Gastrocnemius medialis (tissue), 4 donors: ENCODE measurements around the gene SLC22A31. TPM values are rescaled to one million over a fixed set of nuclear protein-coding genes. Genes with fewer than 3 reads are reported as not detected.
A peak's percentile ranks its signal among the peaks of the same experiment; 100 is the strongest.
"Not testable (repeated sequence)": the region's sequence is repeated elsewhere in the genome, so short reads cannot be mapped to it uniquely, and the experiment has no call there.

Source experiments
- ATAC-seq, 2 donors: fragments of 150-250 bp; one replicate each; pipeline ENCODE4 v1.9.1; 2016
- DNase-seq, 2 donors: peaks; one replicate each; pipeline ENCODE4 v3.0.0-alpha.2; 2019
- H3K27ac ChIP-seq, 4 donors: fragments of 200-600 bp; sonication (generic); 1 replicate in 1 of 4; 2 replicates in 3 of 4; pipeline ENCODE4 v1.5.1; 2016 to 2018; ENCODE audit warnings: mild to moderate bottlenecking in 2 of 4, moderate library complexity in 1 of 4
- H3K27me3 ChIP-seq, 3 donors: fragments of 200-600 bp; sonication (generic) in 2 of 3; 1 replicate in 1 of 3; 2 replicates in 2 of 3; pipeline versions ENCODE4 v1.5.1 to v1.6.0; 2016 to 2019; ENCODE audit warnings: mild to moderate bottlenecking in 1 of 3, moderate library complexity in 1 of 3
- H3K36me3 ChIP-seq, 2 donors: fragments of 200-600 bp; sonication (generic) in 1 of 2; one replicate each; pipeline ENCODE4 v1.5.1; 2017 to 2018
- H3K4me1 ChIP-seq, 2 donors: fragments of 200-600 bp; sonication (generic) in 1 of 2; one replicate each; pipeline ENCODE4 v1.5.1; 2016 to 2017; ENCODE audit warnings: mild to moderate bottlenecking in 2 of 2
- H3K4me3 ChIP-seq, 4 donors: fragments of 200-600 bp; sonication (generic) in 3 of 4; 1 replicate in 1 of 4; 2 replicates in 3 of 4; pipeline ENCODE4 v1.5.1; 2016 to 2019; ENCODE audit warnings: mild to moderate bottlenecking in 2 of 4
- H3K9me3 ChIP-seq, 3 donors: fragments of 200-600 bp; sonication (generic) in 2 of 3; 1 replicate in 1 of 3; 2 replicates in 2 of 3; pipeline ENCODE4 v1.5.1; 2016 to 2019
- CTCF ChIP-seq, 5 experiments: fragments of 450-650 bp in 3 of 5; fragments of 200-600 bp in 2 of 5; sonication (generic) in 2 of 5; IDR thresholded peaks in 4 of 5; conservative IDR thresholded peaks in 1 of 5; 1 replicate in 4 of 5; 2 replicates in 1 of 5; pipeline ENCODE4 v1.5.1; 2016 to 2019; ENCODE audit warnings: antibody characterized with exemption in 5 of 5, mild to moderate bottlenecking in 3 of 5, moderate library complexity in 3 of 5
- POLR2A ChIP-seq, 2 donors: fragments of 450-650 bp; IDR thresholded peaks; one replicate each; pipeline ENCODE4 v1.6.1; 2017; ENCODE audit warnings: antibody characterized with exemption in 2 of 2, mild to moderate bottlenecking in 2 of 2, moderate library complexity in 2 of 2
- in situ Hi-C, 4 donors: fragments of 200-750 bp; cut with MboI; loops; one replicate each; pipeline versions ENCODE4 v1.15.0 to v1.8.0; 2017; ENCODE audit warnings: low sequenced_read_pairs in 4 of 4
- intact Hi-C: fragments of 100-400 bp; cut with DNase I; formaldehyde crosslinking; loops from one replicate; pipeline ENCODE4 v1.15.1; 2023; ENCODE audit warnings: low total_unique reads
- total RNA-seq, 4 donors: library from RNA; depleted of rRNA; stranded (reverse); fragments of >200 nt; gene quantifications; one replicate each; pipeline versions ENCODE4 v1.1.0 to v1.2.3, GENCODE V29; 2016

SLC22A31 gene
- not detected for total RNA-seq

- in situ Hi-C loops (loop anchor here in 2 of 4 donors (25.0 kb wide), 2 partner anchors 338 to 463 kb away; partner anchors contain the start of genes GALNS (in 1 of the 2), PABPN1L (in 1 of the 2) and TRAPPC2L (in 1 of the 2)), intact Hi-C loops (loop anchor here (2.0 kb wide), 1 partner anchor 29 kb away; the partner anchor contains the start of gene CDH15)
- no peaks in the 10 kb centered on the region for H3K36me3 ChIP-seq
- no peaks in the 10 kb centered on the region for H3K4me1 ChIP-seq
- H3K4me3 ChIP-seq = peak within 1 kb of the TSS in 2 of 4 donors; percentile 28 to 35
- ATAC-seq (no peak), DNase-seq (no peak)
- no peaks in the 10 kb centered on the region for H3K9me3 ChIP-seq
- peaks cover 63 to 68% (median 65%) of the 10 kb centered on the region in 3 donors for H3K27me3 ChIP-seq
- no peak for TF ChIP-seq CTCF (IDR thresholded peaks at IDR 0.05 in 4 of 5, conservative IDR thresholded peaks at IDR 0.05 in 1 of 5)
- TF ChIP-seq POLR2A (IDR thresholded peaks at IDR 0.05) = no peak
- no peak within 1 kb of the TSS for H3K27ac ChIP-seq
Observed at GRCh38 chr16:89200124-89200849, at the start of gene SLC22A31. TSS of gene SLC22A31 (minus strand) at chr16:89200537. CDS start at chr16:89200501, 36 bp downstream.

- H3K9me3 ChIP-seq = no peaks in the 10 kb centered on the region
Observed at GRCh38 chr16:89248196-89248982, 48.1 kb upstream of the SLC22A31 start.

GRCh38 chr16:89247734-89248075 is 47.4 kb upstream of the SLC22A31 start:
- H3K27ac ChIP-seq, H3K4me1 ChIP-seq, DNase-seq, H3K9me3 ChIP-seq, H3K36me3 ChIP-seq: not testable (repeated sequence)
- intact Hi-C loops (loop anchor here (10.0 kb wide), 2 partner anchors 407 to 1293 kb away; partner anchors contain the start of genes BANP, CHMP1A and SPATA33), in situ Hi-C loops (loop anchor here in 1 of 4 donors (25.0 kb wide), 1 partner anchor 265 kb away; the partner anchor contains the start of gene SPG7)
- H3K4me3 ChIP-seq = peak overlapping the region; percentile 32 to 56 (median 44)
- peaks cover 9 to 16% (median 11%) of the 10 kb centered on the region in 3 donors for H3K27me3 ChIP-seq
- ATAC-seq = peak; percentile 64 to 74

More at GRCh38 chr16:89248196-89248982, 48.1 kb upstream of the SLC22A31 start:
- Histone ChIP-seq H3K4me1 (peaks cover 3 to 7% of the 10 kb centered on the region in 2 donors), H3K36me3 (no peaks in the 10 kb centered on the region), H3K27me3 (peaks cover 9 to 16% (median 11%) of the 10 kb centered on the region in 3 donors), H3K4me3 (peak overlapping the region; percentile 32 to 56 (median 44)), H3K27ac (no peak overlapping the region)
- DNase-seq (no peak), ATAC-seq (no peak)
- intact Hi-C loops = loop anchor here (10.0 kb wide), 2 partner anchors 406 to 1294 kb away; partner anchors contain the start of genes BANP, CHMP1A and SPATA33
- TF ChIP-seq CTCF (IDR thresholded peaks at IDR 0.05 in 4 of 5, conservative IDR thresholded peaks at IDR 0.05 in 1 of 5) = no peak
- no peak for TF ChIP-seq POLR2A (IDR thresholded peaks at IDR 0.05)
- in situ Hi-C loops = loop anchor here in 1 of 4 donors (25.0 kb wide), 1 partner anchor 264 kb away; the partner anchor contains the start of gene SPG7

GRCh38 chr16:89246903-89247733 is 46.8 kb upstream of the SLC22A31 start:
- intact Hi-C loops (loop anchor here (10.0 kb wide), 2 partner anchors 408 to 1292 kb away; partner anchors contain the start of genes BANP, CHMP1A and SPATA33), in situ Hi-C loops (loop anchor here in 1 of 4 donors (25.0 kb wide), 1 partner anchor 265 kb away; the partner anchor contains the start of gene SPG7)
- Histone ChIP-seq H3K36me3 (no peaks in the 10 kb centered on the region), H3K9me3 (no peaks in the 10 kb centered on the region), H3K4me1 (peaks cover 3 to 9% of the 10 kb centered on the region in 2 donors), H3K4me3 (peak overlapping the region; percentile 44 to 77 (median 52)), H3K27ac (no peak overlapping the region), H3K27me3 (peaks cover 9 to 16% (median 11%) of the 10 kb centered on the region in 3 donors)
- no peak for TF ChIP-seq CTCF (IDR thresholded peaks at IDR 0.05 in 4 of 5, conservative IDR thresholded peaks at IDR 0.05 in 1 of 5)
- no peak for TF ChIP-seq POLR2A (IDR thresholded peaks at IDR 0.05)
- DNase-seq (peak; percentile 78 to 81), ATAC-seq (peak; percentile 83 to 89)
